ENCODE measurements around the gene SLC30A2. TPM values are rescaled to one million over a fixed set of nuclear protein-coding genes. Genes with fewer than 3 reads are reported as not detected.

SLC30A2 gene
- polyA plus RNA-seq, 1 donor from 2014 or later: 0.46 TPM

GRCh38 chr1:25987951-25988350 lies 58.0 kb downstream of the SLC30A2 start:
- H3K27ac ChIP-seq (ENCODE audit: low read length): no peak overlapping the region
- H3K9ac ChIP-seq (ENCODE audit: low read length): no peak overlapping the region
- H3K9me2 ChIP-seq (ENCODE audit: insufficient read depth, low read length): no peaks in the 10 kb centered on the region
- no peaks in the 10 kb centered on the region for H3F3A ChIP-seq (ENCODE audit: insufficient read depth, low read length, poor library complexity, severe bottlenecking)
- H3K9me3 ChIP-seq (ENCODE audit: low read length): no peaks in the 10 kb centered on the region
- no peaks in the 10 kb centered on the region for H4K20me1 ChIP-seq (ENCODE audit: insufficient read depth)
- no peaks in the 10 kb centered on the region for H3K36me3 ChIP-seq (ENCODE audit: insufficient read depth, low read length)
- H3K79me2 ChIP-seq (replicated peaks; ENCODE audit: insufficient read depth, low read length): no peaks in the 10 kb centered on the region
- no peak overlapping the region for H3K4me2 ChIP-seq (ENCODE audit: low read length)
- H3K4me3 ChIP-seq (ENCODE audit: low read length): no peak overlapping the region
- TF ChIP-seq RAD21 (conservative IDR thresholded peaks at IDR 0.05) (no peak), POLR2AphosphoS5 (IDR thresholded peaks at IDR 0.05) (no peak), SMC3 (conservative IDR thresholded peaks at IDR 0.05; ENCODE audit: poor library complexity) (no peak), TAF1 (IDR thresholded peaks at IDR 0.05; ENCODE audit: low read depth) (no peak), EP300 (conservative IDR thresholded peaks at IDR 0.05; ENCODE audit: poor library complexity, severe bottlenecking) (no peak), MXI1 (conservative IDR thresholded peaks at IDR 0.05; ENCODE audit: poor library complexity, severe bottlenecking) (no peak), EZH2 (IDR thresholded peaks at IDR 0.05; ENCODE audit: borderline replicate concordance, insufficient read depth, low read length, poor library complexity, severe bottlenecking) (no peak), CTCF (IDR thresholded peaks at IDR 0.05; ENCODE audit: poor library complexity, severe bottlenecking) (no peak)
- TF ChIP-seq, protein P1, sequence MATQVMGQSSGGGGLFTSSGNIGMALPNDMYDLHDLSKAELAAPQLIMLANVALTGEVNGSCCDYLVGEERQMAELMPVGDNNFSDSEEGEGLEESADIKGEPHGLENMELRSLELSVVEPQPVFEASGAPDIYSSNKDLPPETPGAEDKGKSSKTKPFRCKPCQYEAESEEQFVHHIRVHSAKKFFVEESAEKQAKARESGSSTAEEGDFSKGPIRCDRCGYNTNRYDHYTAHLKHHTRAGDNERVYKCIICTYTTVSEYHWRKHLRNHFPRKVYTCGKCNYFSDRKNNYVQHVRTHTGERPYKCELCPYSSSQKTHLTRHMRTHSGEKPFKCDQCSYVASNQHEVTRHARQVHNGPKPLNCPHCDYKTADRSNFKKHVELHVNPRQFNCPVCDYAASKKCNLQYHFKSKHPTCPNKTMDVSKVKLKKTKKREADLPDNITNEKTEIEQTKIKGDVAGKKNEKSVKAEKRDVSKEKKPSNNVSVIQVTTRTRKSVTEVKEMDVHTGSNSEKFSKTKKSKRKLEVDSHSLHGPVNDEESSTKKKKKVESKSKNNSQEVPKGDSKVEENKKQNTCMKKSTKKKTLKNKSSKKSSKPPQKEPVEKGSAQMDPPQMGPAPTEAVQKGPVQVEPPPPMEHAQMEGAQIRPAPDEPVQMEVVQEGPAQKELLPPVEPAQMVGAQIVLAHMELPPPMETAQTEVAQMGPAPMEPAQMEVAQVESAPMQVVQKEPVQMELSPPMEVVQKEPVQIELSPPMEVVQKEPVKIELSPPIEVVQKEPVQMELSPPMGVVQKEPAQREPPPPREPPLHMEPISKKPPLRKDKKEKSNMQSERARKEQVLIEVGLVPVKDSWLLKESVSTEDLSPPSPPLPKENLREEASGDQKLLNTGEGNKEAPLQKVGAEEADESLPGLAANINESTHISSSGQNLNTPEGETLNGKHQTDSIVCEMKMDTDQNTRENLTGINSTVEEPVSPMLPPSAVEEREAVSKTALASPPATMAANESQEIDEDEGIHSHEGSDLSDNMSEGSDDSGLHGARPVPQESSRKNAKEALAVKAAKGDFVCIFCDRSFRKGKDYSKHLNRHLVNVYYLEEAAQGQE (IDR thresholded peaks at IDR 0.05; ENCODE audit: borderline replicate concordance): no peak
- H3K27me3 ChIP-seq (ENCODE audit: insufficient read depth, low read depth, low read length): no peaks in the 10 kb centered on the region
- H2AFZ ChIP-seq (ENCODE audit: low read depth, low read length): no peak overlapping the region

Small RNAs within 50 kb of the gene (small RNA-seq; reads per million reads assigned to genes)
- 0 reads per million in 3 experiments for gene RF00283
- 0 reads per million in 3 experiments for gene RF00492

Other genes starting within 250 kb of the SLC30A2 start
- gene SELENON, start 245.9 kb downstream of the SLC30A2 start, polyA plus RNA-seq: 6.5 and 14.3 TPM in 2 replicates
- gene MTFR1L, start 226.2 kb downstream of the SLC30A2 start, polyA plus RNA-seq: 107 and 115 TPM in 2 replicates
- gene AUNIP, start 186.7 kb downstream of the SLC30A2 start, polyA plus RNA-seq: 0.48 TPM in 1 of 2 replicates, not detected in the other
- 2.9 and 4.1 TPM in 2 replicates for gene PAQR7, start 170.4 kb downstream of the SLC30A2 start, polyA plus RNA-seq
- gene STMN1, start 139.7 kb downstream of the SLC30A2 start, polyA plus RNA-seq: 1,834 and 1,950 TPM in 2 replicates
- gene PAFAH2, start 48.1 kb downstream of the SLC30A2 start, polyA plus RNA-seq: 7.9 and 10.4 TPM in 2 replicates
- 2.0 and 2.7 TPM in 2 replicates for gene EXTL1, start 24.3 kb downstream of the SLC30A2 start, polyA plus RNA-seq
- not detected in 2 replicates for gene TRIM63, start 21.5 kb upstream of the SLC30A2 start, polyA plus RNA-seq
- 41.3 and 44.9 TPM in 2 replicates for gene PDIK1L, start 65.7 kb upstream of the SLC30A2 start, polyA plus RNA-seq
- 0.31 and 0.48 TPM in 2 replicates for gene FAM110D, start 113.0 kb upstream of the SLC30A2 start, polyA plus RNA-seq
- not detected in 2 replicates for gene C1orf232, start 122.8 kb upstream of the SLC30A2 start, polyA plus RNA-seq
- gene ZNF593, start 123.8 kb upstream of the SLC30A2 start, polyA plus RNA-seq: 20.2 and 25.0 TPM in 2 replicates
- not detected in 2 replicates for gene ZNF593OS, start 125.7 kb upstream of the SLC30A2 start, polyA plus RNA-seq
- 2.2 and 7.8 TPM in 2 replicates for gene CNKSR1, start 131.4 kb upstream of the SLC30A2 start, polyA plus RNA-seq
- gene CATSPER4, start 144.5 kb upstream of the SLC30A2 start, polyA plus RNA-seq: not detected in 2 replicates
- 20.5 and 26.2 TPM in 2 replicates for gene CEP85, start 188.1 kb upstream of the SLC30A2 start, polyA plus RNA-seq
- gene SH3BGRL3, start 234.0 kb upstream of the SLC30A2 start, polyA plus RNA-seq: 7.5 and 12.8 TPM in 2 replicates